HG03139 (cell line): ENCODE data around the gene SPATA24.
"Not testable (repeated sequence)": the region's sequence is repeated elsewhere in the genome, so short reads cannot be mapped to it uniquely, and the experiment has no call there.

Source experiments
- ATAC-seq: cut with Tn5 transposase; IDR thresholded peaks from one replicate; pipeline ENCODE4 v1.9.1; 2021; ENCODE audit not compliant: unreplicated experiment

Gene SPATA24

GRCh38 chr5:139383993-139384590 lies 19.8 kb downstream of the SPATA24 start:
- ATAC-seq, result no peak

GRCh38 chr5:139383275-139383992 lies 20.5 kb downstream of the SPATA24 start, which contains the start of gene SLC23A1:
TSS of gene SLC23A1 (minus strand) at chr5:139383297. CDS start at chr5:139383253, 44 bp downstream.
- ATAC-seq, result no peak

DNA sequence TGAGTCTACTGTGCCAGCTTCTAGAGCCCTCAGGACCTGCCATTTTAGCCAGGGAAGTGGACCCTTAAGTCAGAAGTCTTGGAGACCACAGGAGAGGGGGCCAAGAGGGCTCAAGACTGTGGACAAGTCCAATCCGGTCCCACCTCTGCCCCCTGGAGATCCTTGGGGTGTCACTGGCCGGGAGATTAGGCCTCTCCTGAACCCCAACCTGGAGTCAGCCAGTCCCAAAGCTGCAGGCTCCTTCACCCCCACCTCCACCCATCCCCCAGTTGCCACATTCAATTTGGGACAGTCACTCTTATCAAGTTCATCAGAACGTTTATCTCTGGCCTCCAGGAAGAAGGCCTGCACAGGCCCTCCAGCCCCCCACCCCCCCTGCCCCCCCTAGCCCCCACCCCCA lies 21.1 kb downstream of the SPATA24 start:
- no peak for ATAC-seq

- ATAC-seq, result no peak
These were observed 21.8 kb downstream of the SPATA24 start for GRCh38 chr5:139381837-139382761.

DNA sequence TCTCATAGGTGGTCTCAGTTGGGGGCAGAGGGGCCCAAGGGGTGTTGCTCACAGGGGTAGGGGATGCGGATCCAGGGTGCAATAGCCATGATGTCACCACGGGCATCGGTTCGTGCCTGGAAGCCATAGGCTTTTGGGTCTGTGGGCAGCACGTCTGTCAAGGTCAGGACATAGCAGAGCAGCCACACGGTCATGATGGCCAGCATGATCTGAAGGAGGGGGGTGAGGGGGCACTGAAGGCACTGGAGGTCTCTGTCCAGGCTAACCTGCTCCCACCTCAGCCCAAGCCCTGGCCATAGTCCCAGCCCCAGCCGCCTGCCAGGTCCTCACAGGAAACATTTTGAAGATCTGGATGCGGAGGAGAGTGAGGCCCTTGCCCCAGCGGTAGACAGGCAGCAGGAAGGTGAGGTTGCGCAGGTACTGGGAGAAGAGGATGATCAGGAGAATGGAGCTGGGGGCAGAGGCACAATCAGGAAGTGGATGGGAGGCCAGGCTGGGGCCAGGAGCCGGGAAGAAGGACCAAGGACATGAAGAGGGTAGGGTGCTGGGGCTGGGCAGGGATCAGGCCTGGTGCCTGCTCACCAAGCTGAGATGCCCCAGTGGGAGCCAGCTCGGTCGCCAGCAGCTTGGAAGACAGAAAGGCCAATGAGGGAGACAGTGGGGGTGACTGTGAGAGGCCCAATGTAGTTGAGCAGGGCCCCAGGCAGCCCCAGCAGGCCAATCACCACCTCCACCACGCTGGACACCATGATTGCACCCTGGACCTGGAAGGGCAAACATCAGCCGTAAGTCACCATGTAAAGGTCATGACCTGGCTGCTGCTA lies 24.1 kb downstream of the SPATA24 start:
- no peak for ATAC-seq

- no peak for ATAC-seq
These were observed 24.9 kb downstream of the SPATA24 start for GRCh38 chr5:139378941-139379361.

DNA sequence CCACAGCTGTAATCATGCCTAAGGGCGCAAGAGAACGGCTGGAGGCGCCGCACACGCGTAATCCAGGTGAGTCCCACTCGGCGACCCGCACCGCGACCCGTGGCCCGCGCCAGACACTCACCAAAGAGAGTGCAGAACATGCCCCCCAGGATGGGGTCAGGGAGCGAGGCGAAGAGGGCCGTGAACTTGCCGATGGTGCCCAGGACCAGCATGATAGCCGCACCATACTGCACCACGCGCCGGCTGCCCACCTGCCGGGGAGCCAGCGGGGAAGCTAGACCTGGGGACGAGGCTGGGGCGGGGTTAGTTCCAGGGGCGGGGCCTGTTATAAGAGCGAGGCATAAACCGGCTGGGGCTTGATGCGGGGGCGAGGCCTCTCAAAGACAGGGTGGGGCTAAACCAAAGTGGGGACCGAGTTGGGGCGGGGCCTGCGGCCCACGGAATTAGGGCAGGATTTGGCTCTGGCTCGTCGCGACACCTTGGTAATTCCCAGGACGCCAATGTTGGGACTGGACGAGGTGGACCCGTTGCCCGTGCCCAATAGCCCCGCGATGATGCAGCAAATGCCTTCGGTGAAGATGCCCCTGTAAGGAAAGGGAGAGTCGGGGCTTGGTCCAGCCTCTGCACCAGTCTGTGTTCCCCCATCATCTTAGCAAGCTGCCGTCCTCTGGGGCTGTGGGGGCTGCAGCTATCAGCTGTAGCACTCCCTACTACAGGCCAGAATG lies 25.6 kb downstream of the SPATA24 start:
- ATAC-seq, result no peak

- ATAC-seq, result no peak
These were observed 26.7 kb downstream of the SPATA24 start for GRCh38 chr5:139377226-139377625.

DNA sequence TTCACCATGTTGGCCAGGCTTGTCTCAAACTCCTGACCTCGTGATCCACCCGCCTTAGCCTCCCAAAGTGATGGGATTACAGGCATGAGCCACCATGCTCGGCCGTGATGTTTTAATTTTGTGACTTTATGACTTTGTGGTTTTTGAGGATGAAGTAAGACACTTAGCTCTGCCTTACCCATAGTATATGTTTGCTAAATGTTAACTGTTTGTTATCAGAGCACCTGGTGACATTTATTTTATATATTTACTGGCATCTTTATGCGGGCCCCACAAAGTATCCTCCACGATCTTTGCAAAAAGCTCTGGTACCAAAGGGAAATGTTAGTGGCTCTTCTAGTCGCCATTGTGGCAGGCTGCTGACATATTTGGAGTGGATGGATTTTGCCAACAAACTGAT lies 27.5 kb downstream of the SPATA24 start:
- no peak for ATAC-seq

- no peak for ATAC-seq
These were observed 29.0 kb downstream of the SPATA24 start for GRCh38 chr5:139374909-139375308.

DNA sequence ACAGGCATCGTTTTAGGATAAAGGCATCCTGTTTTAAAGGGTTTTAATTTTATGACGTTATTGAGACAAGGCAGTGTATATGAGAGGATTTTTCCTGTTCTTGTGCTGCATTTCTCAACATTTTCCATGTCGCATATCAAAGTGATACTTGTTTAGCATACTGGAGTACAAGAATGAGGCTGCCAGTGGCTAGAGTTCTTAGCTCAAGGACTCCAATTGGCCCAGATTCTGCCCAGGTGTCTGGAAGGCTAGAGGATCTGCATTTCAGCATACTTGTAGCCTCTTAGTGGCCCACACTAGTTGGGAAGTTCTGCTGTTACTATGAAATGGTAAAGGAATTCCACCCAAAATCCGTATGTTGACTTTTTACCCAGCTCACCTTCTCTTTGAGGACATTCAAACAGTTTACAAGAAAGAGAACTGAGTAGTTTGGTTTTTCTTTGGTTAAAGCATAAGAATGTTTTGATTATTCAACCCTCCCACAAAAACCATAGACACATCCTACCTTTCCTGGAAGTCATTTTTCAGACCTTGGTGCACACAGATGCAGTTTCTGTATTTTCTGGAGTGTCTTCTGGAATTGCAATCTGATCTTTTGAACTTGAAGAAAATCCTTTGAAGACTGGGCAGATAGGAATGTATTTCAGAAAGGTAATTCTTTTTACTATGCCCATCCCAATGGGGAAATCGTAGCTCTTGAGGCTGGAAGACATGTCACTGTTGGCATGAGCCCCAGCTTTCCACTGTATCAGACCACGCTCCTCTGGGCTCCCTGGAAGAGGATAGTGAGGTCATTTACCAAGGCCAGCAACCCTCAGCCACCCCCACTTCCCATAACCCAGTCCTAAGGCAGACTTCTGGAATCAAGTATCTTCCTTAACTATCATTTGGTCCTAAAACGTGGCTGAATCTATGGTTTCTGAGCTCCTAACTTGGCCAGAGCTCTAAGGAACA lies 32.1 kb downstream of the SPATA24 start:
- ATAC-seq, result no peak

DNA sequence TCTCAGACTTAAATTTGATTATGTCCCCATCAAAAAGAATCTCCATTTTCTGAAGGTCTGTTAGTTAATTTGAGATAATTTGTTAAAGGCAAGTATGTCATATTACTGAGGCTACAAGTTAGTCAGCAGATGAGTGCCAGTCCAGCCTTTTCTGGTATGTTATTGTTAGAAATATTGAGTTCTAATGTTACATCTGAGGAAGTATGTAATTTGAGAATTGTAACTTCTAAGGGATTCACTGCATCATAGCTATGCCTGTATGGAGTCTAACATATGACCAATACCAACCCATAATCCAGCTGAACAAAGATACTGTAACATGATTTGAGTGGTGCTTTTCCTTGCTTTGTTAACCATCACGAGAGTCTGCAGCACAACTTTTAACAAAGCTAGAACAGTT lies 34.7 kb downstream of the SPATA24 start:
- ATAC-seq, result no peak

- ATAC-seq, result no peak
These were observed 35.3 kb downstream of the SPATA24 start for GRCh38 chr5:139368613-139369012.

- no peak for ATAC-seq
These were observed 39.4 kb downstream of the SPATA24 start for GRCh38 chr5:139364466-139364865.

DNA sequence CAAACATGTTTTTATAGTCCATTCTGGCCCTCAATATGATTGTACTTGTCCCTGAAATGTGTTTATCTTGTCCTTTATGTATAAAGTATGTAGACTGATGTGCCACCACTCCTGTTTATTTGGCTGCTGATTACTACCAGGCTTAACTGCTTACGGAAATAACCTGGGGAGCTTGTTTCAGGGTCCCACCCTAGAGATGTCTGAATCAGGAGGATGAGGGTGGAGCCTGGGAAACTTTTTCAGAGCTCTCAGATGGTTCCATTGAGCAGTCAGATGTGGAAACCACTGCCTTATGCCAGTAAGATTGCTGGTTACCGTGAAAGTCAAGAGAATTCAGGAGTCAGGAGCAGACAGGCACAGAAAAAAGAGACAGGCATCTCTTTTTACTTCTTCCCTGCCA lies 40.0 kb downstream of the SPATA24 start:
- no peak for ATAC-seq

DNA sequence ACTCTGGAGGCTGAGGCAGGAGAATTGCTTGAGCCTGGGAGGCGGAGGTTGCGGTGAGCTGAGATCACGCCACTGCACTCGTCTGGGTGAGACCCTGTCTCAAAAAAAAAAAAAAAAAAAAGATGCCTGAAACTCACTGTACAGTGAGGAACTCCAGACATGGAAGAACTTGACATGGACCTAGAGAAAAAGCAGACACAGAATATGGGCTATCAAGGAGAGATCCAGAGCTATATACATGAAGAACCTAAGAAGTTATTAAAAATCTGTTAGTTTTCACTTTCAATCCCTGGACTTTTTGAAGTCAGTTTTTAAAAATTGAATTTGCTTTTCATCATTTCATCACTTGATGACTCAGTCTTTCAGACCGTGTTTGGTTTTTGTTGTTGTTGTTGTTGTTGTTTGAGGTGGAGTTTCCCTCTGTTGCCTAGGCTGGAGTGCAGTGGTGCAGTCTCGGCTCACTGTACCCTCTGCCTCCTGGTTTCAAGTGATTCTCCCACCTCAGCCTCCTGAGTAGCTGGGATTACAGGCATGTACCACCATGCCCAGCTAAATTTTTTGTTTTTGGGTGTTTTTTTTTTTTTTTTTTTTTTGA lies 42.0 kb downstream of the SPATA24 start:
- ATAC-seq, result no peak

- no peak for ATAC-seq
These were observed 43.5 kb downstream of the SPATA24 start for GRCh38 chr5:139360384-139360783.

GRCh38 chr5:139358064-139358463 lies 45.8 kb downstream of the SPATA24 start:
- no peak for ATAC-seq

DNA sequence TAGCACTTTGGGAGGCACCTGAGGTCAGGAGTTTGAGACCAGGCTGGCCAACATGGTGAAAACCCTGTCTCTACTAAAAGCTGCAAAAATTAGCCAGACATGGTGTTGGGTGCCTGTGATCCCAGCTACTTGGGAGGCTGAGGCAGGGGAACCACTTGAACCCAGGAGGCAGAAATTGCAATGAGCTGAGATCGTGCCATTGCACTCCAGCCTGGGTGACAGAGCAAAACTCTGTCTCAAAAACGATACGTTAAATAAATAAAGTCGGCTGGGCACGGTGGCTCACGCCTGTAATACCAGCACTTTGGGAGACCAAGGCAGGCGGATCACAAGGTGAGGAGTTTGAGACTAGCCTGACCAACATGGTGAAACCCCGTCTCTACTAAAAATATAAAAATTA lies 48.0 kb downstream of the SPATA24 start:
- ATAC-seq, result not testable (repeated sequence)
